Measurements from ENCODE around the gene CCDC77.
A peak's percentile ranks its signal among the peaks of the same experiment; 100 is the strongest.
"Not testable (repeated sequence)": the region's sequence is repeated elsewhere in the genome, so short reads cannot be mapped to it uniquely, and the experiment has no call there.

CCDC77 gene

GRCh38 chr12:400828-401227, 616 bp upstream of the CCDC77 start:
- TF ChIP-seq POLR2A (IDR thresholded peaks at IDR 0.05; ENCODE audit: low read depth, low read length), result no peak
- no peak for TF ChIP-seq TAF1 (IDR thresholded peaks at IDR 0.05; ENCODE audit: borderline replicate concordance, low read depth, low read length)
- TF ChIP-seq POLR2AphosphoS5 (IDR thresholded peaks at IDR 0.05; ENCODE audit: low read depth, low read length), result no peak
- DNase-seq (ENCODE audit: insufficient read length), result no peak
- no peak for FAIRE-seq

GRCh38 chr12:402029-402389, 565 bp downstream of the CCDC77 start:
- TF ChIP-seq POLR2A (IDR thresholded peaks at IDR 0.05; ENCODE audit: low read depth, low read length) (no peak), TAF1 (IDR thresholded peaks at IDR 0.05; ENCODE audit: borderline replicate concordance, low read depth, low read length) (no peak), POLR2AphosphoS5 (IDR thresholded peaks at IDR 0.05; ENCODE audit: low read depth, low read length) (no peak)
- DNase-seq (ENCODE audit: insufficient read length) (no peak), FAIRE-seq (no peak)

- FAIRE-seq (no peak), DNase-seq (ENCODE audit: insufficient read length) (no peak)
- TF ChIP-seq POLR2AphosphoS5 (IDR thresholded peaks at IDR 0.05; ENCODE audit: low read depth, low read length), result no peak
- TF ChIP-seq TAF1 (IDR thresholded peaks at IDR 0.05; ENCODE audit: borderline replicate concordance, low read depth, low read length), result no peak
- TF ChIP-seq POLR2A (IDR thresholded peaks at IDR 0.05; ENCODE audit: low read depth, low read length), result no peak
Observed at GRCh38 chr12:414859-415258, 13.4 kb downstream of the CCDC77 start.

GRCh38 chr12:418432-418831, 17.0 kb downstream of the CCDC77 start:
- FAIRE-seq, result no peak
- no peak for DNase-seq (ENCODE audit: insufficient read length)
- TF ChIP-seq TAF1 (IDR thresholded peaks at IDR 0.05; ENCODE audit: borderline replicate concordance, low read depth, low read length), result no peak
- no peak for TF ChIP-seq POLR2A (IDR thresholded peaks at IDR 0.05; ENCODE audit: low read depth, low read length)
- no peak for TF ChIP-seq POLR2AphosphoS5 (IDR thresholded peaks at IDR 0.05; ENCODE audit: low read depth, low read length)

GRCh38 chr12:422526-422925, 21.1 kb downstream of the CCDC77 start:
- no peak for TF ChIP-seq TAF1 (IDR thresholded peaks at IDR 0.05; ENCODE audit: borderline replicate concordance, low read depth, low read length)
- TF ChIP-seq POLR2A (IDR thresholded peaks at IDR 0.05; ENCODE audit: low read depth, low read length), result no peak
- TF ChIP-seq POLR2AphosphoS5 (IDR thresholded peaks at IDR 0.05; ENCODE audit: low read depth, low read length), result no peak
- DNase-seq (ENCODE audit: insufficient read length) (no peak), FAIRE-seq (no peak)

- FAIRE-seq; DNase-seq (ENCODE audit: insufficient read length): not testable (repeated sequence)
Observed at GRCh38 chr12:435737-436136, 34.3 kb downstream of the CCDC77 start.

- FAIRE-seq (peak; percentile 73), DNase-seq (ENCODE audit: insufficient read length) (no peak)
- TF ChIP-seq POLR2A (IDR thresholded peaks at IDR 0.05; ENCODE audit: low read depth, low read length) (no peak), POLR2AphosphoS5 (IDR thresholded peaks at IDR 0.05; ENCODE audit: low read depth, low read length) (no peak), TAF1 (IDR thresholded peaks at IDR 0.05; ENCODE audit: borderline replicate concordance, low read depth, low read length) (no peak)
Observed at GRCh38 chr12:442235-442884, 40.9 kb downstream of the CCDC77 start.

- FAIRE-seq (no peak), DNase-seq (ENCODE audit: insufficient read length) (no peak)
- TF ChIP-seq TAF1 (IDR thresholded peaks at IDR 0.05; ENCODE audit: borderline replicate concordance, low read depth, low read length) (no peak), POLR2AphosphoS5 (IDR thresholded peaks at IDR 0.05; ENCODE audit: low read depth, low read length) (no peak), POLR2A (IDR thresholded peaks at IDR 0.05; ENCODE audit: low read depth, low read length) (no peak)
Observed at GRCh38 chr12:447141-447540, 45.7 kb downstream of the CCDC77 start.

GRCh38 chr12:449203-449602, 47.8 kb downstream of the CCDC77 start:
- DNase-seq (ENCODE audit: insufficient read length) (no peak), FAIRE-seq (no peak)
- TF ChIP-seq POLR2AphosphoS5 (IDR thresholded peaks at IDR 0.05; ENCODE audit: low read depth, low read length), result no peak
- no peak for TF ChIP-seq POLR2A (IDR thresholded peaks at IDR 0.05; ENCODE audit: low read depth, low read length)
- no peak for TF ChIP-seq TAF1 (IDR thresholded peaks at IDR 0.05; ENCODE audit: borderline replicate concordance, low read depth, low read length)

- FAIRE-seq, result no peak
- DNase-seq (ENCODE audit: insufficient read length), result no peak
- TF ChIP-seq POLR2AphosphoS5 (IDR thresholded peaks at IDR 0.05; ENCODE audit: low read depth, low read length) (no peak), POLR2A (IDR thresholded peaks at IDR 0.05; ENCODE audit: low read depth, low read length) (no peak), TAF1 (IDR thresholded peaks at IDR 0.05; ENCODE audit: borderline replicate concordance, low read depth, low read length) (no peak)
Observed at GRCh38 chr12:450438-450837, 49.0 kb downstream of the CCDC77 start.

GRCh38 chr12:452667-453210, 51.3 kb downstream of the CCDC77 start:
- TF ChIP-seq POLR2AphosphoS5 (IDR thresholded peaks at IDR 0.05; ENCODE audit: low read depth, low read length), result no peak
- no peak for TF ChIP-seq POLR2A (IDR thresholded peaks at IDR 0.05; ENCODE audit: low read depth, low read length)
- no peak for TF ChIP-seq TAF1 (IDR thresholded peaks at IDR 0.05; ENCODE audit: borderline replicate concordance, low read depth, low read length)
- peak; percentile 58 for DNase-seq (ENCODE audit: insufficient read length)
- FAIRE-seq, result no peak

GRCh38 chr12:454833-455232, 53.4 kb downstream of the CCDC77 start:
- FAIRE-seq, result no peak
- TF ChIP-seq POLR2A (IDR thresholded peaks at IDR 0.05; ENCODE audit: low read depth, low read length) (no peak), TAF1 (IDR thresholded peaks at IDR 0.05; ENCODE audit: borderline replicate concordance, low read depth, low read length) (no peak), POLR2AphosphoS5 (IDR thresholded peaks at IDR 0.05; ENCODE audit: low read depth, low read length) (no peak)
- DNase-seq (ENCODE audit: insufficient read length), result no peak

All from GM12892 (cell line).